Heart left ventricle (tissue), 13 donors: ENCODE measurements around the gene TBL1X.
"Not testable (repeated sequence)": the region's sequence is repeated elsewhere in the genome, so short reads cannot be mapped to it uniquely, and the experiment has no call there.

Experiments
- POLR2A ChIP-seq, 2 donors: fragments of 450-650 bp; IDR thresholded peaks; one replicate each; pipeline ENCODE4 v1.6.1; 2017; ENCODE audit warnings: antibody characterized with exemption in 2 of 2, mild to moderate bottlenecking in 2 of 2, moderate library complexity in 2 of 2
- TF ChIP-seq, protein P1 (sequence below), 12 donors: fragments of 200-600 bp; sonication (generic) in 4 of 12; IDR thresholded peaks; one replicate each; pipeline versions ENCODE4 v1.5.0 to v1.8.0; 2018 to 2022; ENCODE audit warnings: antibody characterized with exemption in 12 of 12, mild to moderate bottlenecking in 5 of 12
- donor health status: ischemic (EF 13 %, LVEDD 7.1; RV severe dilation, severe dysfunction).
- donor health status: DM: no; HTN: yes; CAD: no.
- donor health status: DM: no; HTN: no; CAD: no.
- donor health status: ischemic (EF 25% LVEDD 6.9; RV normal size, moderate dysfunction).
- donor health status: ischemic (EF 25% LVEDD 5.7; RV mildly dilated, moderate dysfunction).
- donor health status: ischemic (EF 35%, LVEDD 5.7; RV mildly dilated, moderate dysfunction).
- donor health status: nonischemic (EF 11% LVEDD 7.7; RV severe dilation, severe dysfunction).
- donor health status: DM: yes; HTN: yes; CAD: no.
- donor health status: PGD.
- donor health status: ischemic (EF 29% LVEDD 5.4; RV normal size, mild dysfunction).
- donor health status: nonischemic (EF 23%, LVEDD 6.1; RV moderate dilation, normal function).

- TF ChIP-seq, protein P1, sequence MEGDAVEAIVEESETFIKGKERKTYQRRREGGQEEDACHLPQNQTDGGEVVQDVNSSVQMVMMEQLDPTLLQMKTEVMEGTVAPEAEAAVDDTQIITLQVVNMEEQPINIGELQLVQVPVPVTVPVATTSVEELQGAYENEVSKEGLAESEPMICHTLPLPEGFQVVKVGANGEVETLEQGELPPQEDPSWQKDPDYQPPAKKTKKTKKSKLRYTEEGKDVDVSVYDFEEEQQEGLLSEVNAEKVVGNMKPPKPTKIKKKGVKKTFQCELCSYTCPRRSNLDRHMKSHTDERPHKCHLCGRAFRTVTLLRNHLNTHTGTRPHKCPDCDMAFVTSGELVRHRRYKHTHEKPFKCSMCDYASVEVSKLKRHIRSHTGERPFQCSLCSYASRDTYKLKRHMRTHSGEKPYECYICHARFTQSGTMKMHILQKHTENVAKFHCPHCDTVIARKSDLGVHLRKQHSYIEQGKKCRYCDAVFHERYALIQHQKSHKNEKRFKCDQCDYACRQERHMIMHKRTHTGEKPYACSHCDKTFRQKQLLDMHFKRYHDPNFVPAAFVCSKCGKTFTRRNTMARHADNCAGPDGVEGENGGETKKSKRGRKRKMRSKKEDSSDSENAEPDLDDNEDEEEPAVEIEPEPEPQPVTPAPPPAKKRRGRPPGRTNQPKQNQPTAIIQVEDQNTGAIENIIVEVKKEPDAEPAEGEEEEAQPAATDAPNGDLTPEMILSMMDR (IDR thresholded peaks at IDR 0.05), result not testable (repeated sequence)
- not testable (repeated sequence) for TF ChIP-seq POLR2A (IDR thresholded peaks at IDR 0.05)
These were observed 6.8 kb upstream of the TBL1X start for GRCh38 chrX:9458034-9458433.
